ENCODE measurements around the gene PTPRS. TPM values are rescaled to one million over a fixed set of nuclear protein-coding genes. Genes with fewer than 3 reads are reported as not detected.

Gene PTPRS
- total RNA-seq, 1 donor from 2014 or later, result 7.3 TPM

- no peak for ATAC-seq
- DNase-seq (ENCODE audit: low spot score), result no peak
Measured at GRCh38 chr19:5355693-5356092, 15.1 kb upstream of the PTPRS start.

DNA sequence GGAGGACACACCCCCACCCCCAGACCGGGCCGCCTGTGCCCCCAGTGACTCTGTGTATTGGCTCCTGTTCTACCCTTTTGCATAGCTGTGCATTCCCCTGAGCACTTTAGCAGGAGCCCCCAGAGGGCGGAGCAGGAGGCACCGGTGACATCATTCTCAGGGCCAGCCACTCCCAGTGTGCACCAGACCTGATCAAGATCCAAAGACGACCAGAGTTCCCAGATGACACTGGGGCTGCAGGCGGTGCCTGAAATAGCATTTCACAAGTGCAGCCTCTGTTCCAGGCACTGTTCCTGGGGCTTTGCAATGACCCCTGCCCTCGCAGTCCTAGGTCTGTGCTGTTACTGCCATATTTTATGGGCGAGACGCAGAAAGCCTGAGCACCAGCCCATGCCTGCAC is 14.5 kb upstream of the PTPRS start:
- no peak for DNase-seq (ENCODE audit: low spot score)
- no peak for ATAC-seq

- ATAC-seq (no peak), DNase-seq (ENCODE audit: low spot score) (no peak)
Measured at GRCh38 chr19:5354403-5354802, 13.8 kb upstream of the PTPRS start.

- no peak for DNase-seq (ENCODE audit: low spot score)
- no peak for ATAC-seq
Measured at GRCh38 chr19:5352229-5352763, 11.7 kb upstream of the PTPRS start.

- DNase-seq (ENCODE audit: low spot score) (no peak), ATAC-seq (no peak)
Measured at GRCh38 chr19:5351731-5352228, 11.2 kb upstream of the PTPRS start.

DNA sequence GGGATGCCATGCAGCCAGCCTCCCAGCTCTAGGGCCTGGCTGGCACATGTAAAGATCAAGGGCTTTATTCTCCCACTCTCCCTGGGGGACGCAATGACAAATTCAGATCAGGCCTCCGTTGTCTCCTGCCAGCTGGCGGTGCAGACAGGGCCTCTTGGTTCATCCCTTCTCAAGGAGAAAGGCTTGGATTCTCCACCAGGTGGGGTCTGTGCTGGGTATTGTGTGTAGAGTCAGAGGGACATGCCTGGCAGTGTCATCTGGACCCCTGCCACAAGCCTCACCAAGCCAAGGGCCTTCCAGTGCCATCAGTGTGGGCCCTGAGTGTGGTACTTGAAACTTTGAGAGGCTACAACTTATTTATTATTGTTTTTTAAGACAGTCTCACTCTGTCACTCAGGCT is 8.4 kb upstream of the PTPRS start:
- ATAC-seq (no peak), DNase-seq (ENCODE audit: low spot score) (no peak)

DNA sequence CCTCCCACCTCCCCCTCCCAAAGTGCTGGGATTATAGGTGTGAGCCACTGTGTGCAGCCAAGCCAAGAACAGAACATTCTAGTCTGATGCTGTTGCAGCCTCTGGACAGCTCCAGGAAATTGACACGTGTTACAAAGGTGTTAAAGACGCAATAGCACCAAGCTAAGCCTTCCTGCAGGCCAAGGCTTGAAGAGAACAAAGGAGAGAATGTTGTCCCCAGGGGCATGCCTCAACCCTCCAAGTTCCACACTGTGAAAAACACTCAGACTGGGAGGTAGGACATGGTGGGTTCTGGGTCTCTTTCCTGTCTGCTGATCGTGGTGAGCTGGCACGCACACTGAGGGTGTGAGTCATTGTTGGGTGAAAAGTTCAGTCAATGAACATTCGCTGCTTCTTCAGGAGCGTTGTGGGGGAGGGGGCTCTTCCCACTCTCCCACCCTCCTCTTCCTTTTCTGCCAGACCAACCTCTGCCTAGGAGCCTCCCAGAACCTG is 5.3 kb upstream of the PTPRS start:
- DNase-seq (ENCODE audit: low spot score), result no peak

DNA sequence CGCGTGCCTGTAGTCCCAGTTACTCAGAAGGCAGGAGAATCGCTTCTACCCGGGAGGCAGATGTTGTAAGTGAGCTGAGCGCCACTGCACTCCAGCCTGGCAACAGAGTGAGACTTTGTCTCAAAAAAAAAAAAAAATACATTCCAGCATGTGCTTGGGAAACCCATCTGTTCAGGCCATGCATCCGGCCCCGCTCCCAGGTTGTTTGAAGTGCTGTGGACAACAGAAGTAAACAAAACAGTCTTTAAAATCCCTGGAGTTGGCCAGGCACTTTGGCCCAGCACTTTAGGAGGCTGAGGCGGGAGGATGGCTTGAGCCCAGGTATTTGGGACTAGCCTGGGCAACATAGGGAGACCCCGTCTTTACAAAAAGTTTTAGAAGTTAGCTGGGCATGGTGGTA is 3.2 kb upstream of the PTPRS start:
- ATAC-seq (no peak), DNase-seq (ENCODE audit: low spot score) (no peak)

More for the DNA sequence above, 5.3 kb upstream of the PTPRS start:
- no peak for ATAC-seq

DNA sequence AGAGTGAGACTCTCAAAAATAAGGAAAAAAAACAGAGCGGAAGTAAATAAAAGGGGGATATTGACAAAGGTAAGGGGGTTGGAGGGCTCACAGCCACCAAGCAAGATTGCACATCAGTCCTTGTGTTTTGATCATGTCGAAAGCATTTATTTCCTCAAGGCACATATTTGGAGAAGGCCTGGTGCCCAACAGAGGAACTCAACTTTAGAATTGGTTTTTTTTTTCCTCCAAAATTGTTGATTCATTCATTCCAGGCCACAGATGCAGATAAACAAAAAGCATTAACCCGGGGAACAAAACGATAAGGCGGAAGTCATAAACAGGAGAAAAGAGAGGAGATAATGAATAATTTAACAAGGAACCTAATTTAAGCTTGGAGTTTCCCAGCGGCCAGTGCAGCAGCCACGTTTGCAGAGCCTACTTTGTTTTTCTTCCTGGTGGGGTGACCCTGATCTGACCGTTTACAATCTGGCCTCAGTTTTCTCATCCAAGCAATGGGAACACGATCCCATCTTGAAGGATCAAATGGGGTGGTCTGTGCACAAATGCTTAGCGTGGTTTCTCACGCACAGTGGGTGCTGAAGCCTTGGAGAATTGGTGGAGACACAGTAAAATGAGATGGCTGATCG is 2.1 kb upstream of the PTPRS start:
- ATAC-seq, result no peak
- no peak for DNase-seq (ENCODE audit: low spot score)

- DNase-seq (ENCODE audit: low spot score), result no peak
- no peak for ATAC-seq
Measured at GRCh38 chr19:5341981-5342380, 1.4 kb upstream of the PTPRS start.

DNA sequence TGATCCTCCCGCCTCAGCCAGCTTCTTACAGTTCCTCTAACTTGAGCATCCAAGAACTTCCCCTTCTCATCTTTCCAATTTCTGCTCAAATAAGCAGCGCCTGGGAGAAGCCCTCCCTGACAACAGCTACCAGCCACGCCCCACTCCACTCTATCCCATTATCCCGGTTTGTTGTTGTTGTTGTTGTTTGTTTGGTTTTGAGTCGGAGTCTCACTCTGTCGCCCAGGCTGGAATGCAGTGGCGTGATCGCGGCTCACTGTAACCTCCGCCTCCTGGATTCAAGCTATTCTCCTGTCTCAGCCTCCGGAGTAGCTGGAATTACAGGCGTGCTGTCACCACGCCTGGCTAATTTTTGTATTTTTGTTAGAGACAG is 822 bp upstream of the PTPRS start:
- DNase-seq (ENCODE audit: low spot score) (no peak), ATAC-seq (no peak)

- ATAC-seq (peak; percentile 23), DNase-seq (ENCODE audit: low spot score) (no peak)
Measured at GRCh38 chr19:5339950-5340636, 519 bp downstream of the PTPRS start.

DNA sequence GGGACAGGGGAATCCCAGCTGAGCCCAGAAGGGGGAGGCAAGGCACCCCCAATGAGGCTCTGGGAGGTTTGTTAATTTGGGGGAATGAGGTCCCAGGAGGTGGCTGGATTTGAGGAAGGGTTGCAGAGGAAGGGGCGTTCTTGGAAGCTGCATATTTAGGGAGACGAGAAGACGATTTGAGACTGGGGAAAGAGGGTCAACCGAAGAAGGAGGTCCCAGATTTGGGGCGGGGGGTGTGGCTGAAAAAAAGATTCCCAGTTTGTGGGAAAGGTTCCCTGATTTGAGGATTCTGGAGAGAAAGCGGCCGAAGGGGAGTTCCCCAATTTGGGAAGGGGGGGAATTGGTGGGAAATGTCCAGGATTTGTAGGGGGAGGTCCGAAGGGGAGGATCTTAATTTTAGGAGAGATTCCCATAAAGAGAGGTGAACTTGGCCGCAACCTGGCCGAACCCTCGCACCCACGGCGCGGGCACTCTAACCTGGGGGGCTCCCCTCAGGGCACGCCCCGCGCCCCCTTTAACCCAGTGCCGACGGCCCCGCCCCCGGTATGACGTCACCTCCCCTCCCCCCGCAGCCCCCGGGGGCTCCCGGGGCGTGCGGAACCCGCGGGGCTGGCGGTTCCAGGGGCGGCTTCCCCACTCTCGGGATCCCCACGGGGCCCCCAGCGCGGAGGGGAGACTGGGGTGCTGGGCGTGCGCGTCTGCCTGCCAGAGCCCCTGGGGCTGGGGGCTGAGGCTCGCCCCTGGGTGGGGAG is 1.2 kb downstream of the PTPRS start:
- DNase-seq (ENCODE audit: low spot score) (no peak), ATAC-seq (no peak)

DNA sequence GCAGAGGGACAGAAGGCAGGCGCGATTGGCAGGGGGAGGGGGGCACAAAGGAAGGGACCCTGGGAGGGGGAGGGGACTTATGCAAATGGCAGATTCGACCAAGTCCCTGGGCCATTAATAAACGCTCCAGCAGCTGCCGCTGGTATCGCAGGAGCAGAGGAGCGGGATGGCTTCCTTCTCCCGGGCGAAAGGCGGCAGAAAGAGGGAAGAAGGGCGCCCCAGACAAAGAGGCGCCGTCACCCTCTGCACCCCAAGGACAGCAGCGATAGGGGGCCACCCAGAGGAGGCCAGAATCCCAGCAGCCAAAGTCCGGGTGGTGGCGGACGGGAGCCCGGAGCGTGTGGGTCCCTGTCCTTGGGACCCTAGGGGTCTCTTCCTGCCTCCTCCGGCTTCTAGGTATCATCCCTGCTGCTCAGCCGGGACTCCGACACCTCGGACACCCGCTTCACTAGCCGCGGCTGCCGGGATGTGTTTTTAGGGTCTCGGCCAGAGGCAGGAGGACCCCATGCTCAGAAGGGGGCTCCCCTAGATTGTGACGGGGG is 1.9 kb downstream of the PTPRS start:
- ATAC-seq (no peak), DNase-seq (ENCODE audit: low spot score) (no peak)

DNA sequence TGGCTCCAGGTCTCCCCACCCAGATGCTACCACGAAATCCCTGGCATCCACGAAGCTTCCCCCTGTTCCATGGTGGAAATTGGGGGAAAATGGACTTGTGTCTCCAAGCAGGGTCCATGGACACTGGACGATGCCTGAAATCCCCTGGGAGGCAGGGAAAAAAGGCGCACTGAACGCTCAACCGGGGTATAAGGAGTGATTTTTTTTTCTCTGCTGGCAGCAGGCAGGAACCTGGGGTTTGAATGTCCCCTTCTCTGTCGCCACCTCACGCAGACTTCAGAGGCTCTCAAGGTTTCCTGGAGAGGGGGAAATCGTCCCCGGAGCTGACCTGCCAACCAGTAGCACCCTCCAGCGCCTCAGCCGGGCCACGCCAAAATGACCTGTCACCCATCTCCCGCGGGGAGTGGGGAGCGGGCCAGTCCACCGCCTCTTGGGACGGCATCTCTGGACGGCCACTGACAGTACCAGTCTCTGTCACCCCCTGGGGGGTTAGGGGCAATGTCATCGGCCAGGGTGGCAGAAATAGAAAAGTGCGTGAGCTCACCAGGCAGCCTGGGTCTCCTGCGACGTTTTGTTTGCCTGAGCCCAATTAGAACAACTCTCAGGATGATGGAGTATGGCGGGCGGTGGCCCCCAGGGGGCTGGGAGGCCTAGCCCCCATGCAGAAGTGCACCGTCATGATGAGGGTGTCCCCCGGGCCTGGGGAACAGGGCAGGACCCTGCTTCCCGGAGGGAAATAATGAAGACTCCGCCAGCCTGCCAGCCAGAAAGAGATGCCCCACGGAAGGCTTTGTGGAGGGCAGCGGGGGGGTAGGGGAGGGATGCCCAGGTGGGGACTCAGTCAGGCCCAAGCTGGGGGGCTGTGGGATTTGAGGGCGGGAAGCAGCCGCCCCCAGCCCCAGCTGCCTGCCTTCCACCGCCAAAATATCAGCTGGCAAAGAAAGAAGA is 2.6 kb downstream of the PTPRS start:
- DNase-seq (ENCODE audit: low spot score) (no peak), ATAC-seq (no peak)

- DNase-seq (ENCODE audit: low spot score), result no peak
- no peak for ATAC-seq
Measured at GRCh38 chr19:5337126-5337525, 3.5 kb downstream of the PTPRS start.

GRCh38 chr19:5336195-5336965 is 4.2 kb downstream of the PTPRS start:
- DNase-seq (ENCODE audit: low spot score) (no peak), ATAC-seq (no peak)

DNA sequence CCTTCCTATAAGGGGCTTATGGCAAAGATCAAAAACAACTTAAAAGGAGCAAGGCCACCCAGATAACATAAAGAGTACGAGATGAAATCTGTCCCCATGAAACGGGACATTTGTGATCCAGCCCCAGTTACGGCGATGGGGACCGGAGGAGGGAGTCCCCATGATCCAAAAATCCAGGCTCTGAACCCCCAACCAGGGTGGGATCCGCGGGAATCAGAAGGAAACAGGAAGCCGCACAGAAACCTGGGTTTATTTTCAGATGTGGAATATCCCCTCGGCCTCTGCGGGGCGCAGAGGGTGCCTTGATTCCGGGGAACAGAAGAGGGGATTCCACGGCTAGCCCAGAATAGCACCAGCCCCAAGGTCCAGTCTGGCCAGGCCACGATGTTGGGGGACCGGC is 5.0 kb downstream of the PTPRS start:
- no peak for DNase-seq (ENCODE audit: low spot score)
- no peak for ATAC-seq

- ATAC-seq (no peak), DNase-seq (ENCODE audit: low spot score) (no peak)
Measured at GRCh38 chr19:5334824-5335500, 5.7 kb downstream of the PTPRS start.

All from left lobe of liver (tissue), 2 donors.